Endothelial cell (in vitro differentiated cells): ENCODE data around the gene MARF1. TPM values are rescaled to one million over a fixed set of nuclear protein-coding genes. Genes with fewer than 3 reads are reported as not detected.
A peak's percentile ranks its signal among the peaks of the same experiment; 100 is the strongest.

Source experiments
- DNase-seq: peaks from one replicate; pipeline ENCODE4 v3.0.0; 2021; ENCODE audit warnings: low spot score
- H3K27ac Mint-ChIP-seq: one replicate; pipeline ENCODE4 v1.8.0; 2021; ENCODE audit warnings: mixed read lengths, inconsistent platforms; ENCODE audit not compliant: unreplicated experiment
- H3K27me3 Mint-ChIP-seq: one replicate; pipeline ENCODE4 v1.8.0; 2021; ENCODE audit warnings: mild to moderate bottlenecking, moderate library complexity, mixed read lengths, inconsistent platforms; ENCODE audit not compliant: unreplicated experiment
- H3K36me3 Mint-ChIP-seq: one replicate; pipeline ENCODE4 v1.8.0; 2021; ENCODE audit warnings: mild to moderate bottlenecking, low read depth, mixed read lengths, inconsistent platforms; ENCODE audit not compliant: unreplicated experiment
- H3K4me1 Mint-ChIP-seq: one replicate; pipeline ENCODE4 v1.8.0; 2021; ENCODE audit warnings: mild to moderate bottlenecking, mixed read lengths, inconsistent platforms; ENCODE audit not compliant: unreplicated experiment
- H3K4me3 Mint-ChIP-seq: one replicate; pipeline ENCODE4 v1.8.0; 2021; ENCODE audit warnings: mild to moderate bottlenecking, mixed read lengths, inconsistent platforms; ENCODE audit not compliant: unreplicated experiment
- H3K9me3 Mint-ChIP-seq: one replicate; pipeline ENCODE4 v1.8.0; 2021; ENCODE audit warnings: mixed read lengths, inconsistent platforms; ENCODE audit not compliant: unreplicated experiment
- CTCF ChIP-seq: fragments of 200-600 bp; sonication (generic); IDR thresholded peaks from one replicate; pipeline ENCODE4 v1.5.0; 2021; ENCODE audit warnings: antibody characterized with exemption; ENCODE audit not compliant: unreplicated experiment
- total RNA-seq: library from RNA; stranded (reverse); fragmentation: NEBNext Ultra II Directional; extraction: Animal tissue kit (Norgen Biotek cat#: 25700); gene quantifications from one replicate; pipeline ENCODE4 v1.2.1, GENCODE V29; 2021; ENCODE audit not compliant: unreplicated experiment

The MARF1 gene
- total RNA-seq, 1 donor from 2014 or later = 55.2 TPM

- Mint-ChIP-seq H3K27me3 (no peaks in the 10 kb centered on the region), H3K27ac (peak overlapping the region; percentile 87), H3K36me3 (peaks cover 36% of the 10 kb centered on the region), H3K9me3 (no peaks in the 10 kb centered on the region), H3K4me3 (no peak overlapping the region), H3K4me1 (peaks cover 25% of the 10 kb centered on the region)
- TF ChIP-seq CTCF = no peak
- DNase-seq = no peak
Measured at GRCh38 chr16:15613676-15614075, 29.3 kb downstream of the MARF1 start.

DNA sequence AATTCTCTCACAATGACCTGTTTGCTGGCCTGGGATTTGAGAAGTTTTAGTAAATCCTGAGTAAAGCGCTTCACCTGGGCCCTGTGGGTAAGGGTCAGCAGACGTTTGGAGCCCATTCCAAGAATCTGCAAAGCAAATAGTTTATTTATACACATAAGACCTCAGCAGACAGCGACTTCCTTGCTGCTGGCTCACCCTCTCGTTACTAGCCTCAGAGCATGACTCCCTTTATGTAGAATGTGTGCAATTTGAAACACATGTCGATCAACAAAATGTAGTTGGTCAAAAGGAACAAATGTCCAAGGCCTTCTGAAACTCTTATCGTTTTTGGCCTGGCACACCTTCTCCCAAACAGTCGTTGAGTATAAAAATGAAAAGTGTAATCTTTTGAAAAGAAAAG lies 31.3 kb downstream of the MARF1 start:
- Mint-ChIP-seq H3K4me3 (no peak overlapping the region), H3K27me3 (peaks cover 2% of the 10 kb centered on the region), H3K36me3 (peaks cover 36% of the 10 kb centered on the region), H3K9me3 (no peaks in the 10 kb centered on the region), H3K27ac (no peak overlapping the region), H3K4me1 (peaks cover 42% of the 10 kb centered on the region)
- TF ChIP-seq CTCF = no peak
- DNase-seq = no peak

GRCh38 chr16:15610369-15610871 lies 32.5 kb downstream of the MARF1 start:
- TF ChIP-seq CTCF = no peak
- H3K27me3 Mint-ChIP-seq = peaks cover 10% of the 10 kb centered on the region
- no peak for DNase-seq
- no peaks in the 10 kb centered on the region for H3K9me3 Mint-ChIP-seq
- H3K4me3 Mint-ChIP-seq = peak overlapping the region; percentile 24
- H3K27ac Mint-ChIP-seq = peak overlapping the region; percentile 34
- peaks cover 51% of the 10 kb centered on the region for H3K4me1 Mint-ChIP-seq
- peaks cover 42% of the 10 kb centered on the region for H3K36me3 Mint-ChIP-seq

- H3K4me1 Mint-ChIP-seq = peaks cover 51% of the 10 kb centered on the region
- no peak for DNase-seq
Measured at GRCh38 chr16:15609286-15609649, 33.7 kb downstream of the MARF1 start.

More at GRCh38 chr16:15609286-15609649, 33.7 kb downstream of the MARF1 start:
- TF ChIP-seq CTCF = no peak
- Mint-ChIP-seq H3K27me3 (peaks cover 10% of the 10 kb centered on the region), H3K27ac (no peak overlapping the region), H3K36me3 (peaks cover 48% of the 10 kb centered on the region), H3K9me3 (no peaks in the 10 kb centered on the region), H3K4me3 (no peak overlapping the region)
